Breast epithelium (tissue), 3 donors: Measurements from ENCODE around the gene TSC22D3.

Experiments
- POLR2A ChIP-seq: fragments of 450-650 bp; IDR thresholded peaks from one replicate; pipeline ENCODE4 v1.6.1; 2016; ENCODE audit warnings: antibody characterized with exemption, mild to moderate bottlenecking, moderate library complexity
- TF ChIP-seq, protein P1 (sequence below), 3 donors: fragments of 450-650 bp; IDR thresholded peaks; one replicate each; pipeline ENCODE4 v1.5.1; 2016 to 2017; ENCODE audit warnings: antibody characterized with exemption in 3 of 3, mild to moderate bottlenecking in 3 of 3, moderate library complexity in 3 of 3

DNA sequence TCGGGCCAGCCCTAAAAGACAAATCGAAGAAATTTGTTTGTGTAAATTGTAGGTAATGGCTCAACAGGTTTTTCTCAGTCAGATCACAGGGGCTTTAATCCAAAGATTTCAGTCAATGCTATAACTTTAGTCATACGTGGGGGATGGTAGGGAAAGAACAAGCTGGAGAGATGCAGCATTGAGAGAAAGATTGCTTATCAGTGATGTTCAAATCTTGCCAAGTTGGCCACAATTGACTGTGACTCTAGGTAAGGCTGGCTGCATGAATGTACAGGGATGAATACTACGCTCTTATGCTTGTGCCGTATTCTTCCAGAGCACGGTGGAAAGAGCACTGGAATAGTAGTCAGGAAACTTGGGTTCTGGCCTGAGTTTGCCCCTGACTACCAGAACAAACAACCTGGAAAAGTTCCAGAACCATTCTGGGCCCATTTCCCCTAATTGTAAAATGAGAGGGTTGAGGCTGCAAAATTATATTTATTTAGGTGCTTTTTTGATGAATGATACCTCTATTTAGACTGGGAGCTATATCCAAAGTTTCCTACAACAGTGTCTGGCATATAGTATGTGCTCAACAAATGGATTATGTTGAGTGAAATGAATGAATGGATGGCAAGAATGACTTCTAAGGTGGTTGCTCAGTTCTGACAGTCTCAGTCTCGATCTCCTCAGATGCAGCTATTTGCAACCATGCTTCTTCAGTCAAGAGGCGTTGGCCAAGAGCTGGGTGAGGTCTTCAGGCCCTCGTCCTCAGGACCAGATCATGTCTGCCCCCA lies 44.4 kb downstream of the TSC22D3 start:
- TF ChIP-seq, protein P1, sequence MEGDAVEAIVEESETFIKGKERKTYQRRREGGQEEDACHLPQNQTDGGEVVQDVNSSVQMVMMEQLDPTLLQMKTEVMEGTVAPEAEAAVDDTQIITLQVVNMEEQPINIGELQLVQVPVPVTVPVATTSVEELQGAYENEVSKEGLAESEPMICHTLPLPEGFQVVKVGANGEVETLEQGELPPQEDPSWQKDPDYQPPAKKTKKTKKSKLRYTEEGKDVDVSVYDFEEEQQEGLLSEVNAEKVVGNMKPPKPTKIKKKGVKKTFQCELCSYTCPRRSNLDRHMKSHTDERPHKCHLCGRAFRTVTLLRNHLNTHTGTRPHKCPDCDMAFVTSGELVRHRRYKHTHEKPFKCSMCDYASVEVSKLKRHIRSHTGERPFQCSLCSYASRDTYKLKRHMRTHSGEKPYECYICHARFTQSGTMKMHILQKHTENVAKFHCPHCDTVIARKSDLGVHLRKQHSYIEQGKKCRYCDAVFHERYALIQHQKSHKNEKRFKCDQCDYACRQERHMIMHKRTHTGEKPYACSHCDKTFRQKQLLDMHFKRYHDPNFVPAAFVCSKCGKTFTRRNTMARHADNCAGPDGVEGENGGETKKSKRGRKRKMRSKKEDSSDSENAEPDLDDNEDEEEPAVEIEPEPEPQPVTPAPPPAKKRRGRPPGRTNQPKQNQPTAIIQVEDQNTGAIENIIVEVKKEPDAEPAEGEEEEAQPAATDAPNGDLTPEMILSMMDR (IDR thresholded peaks at IDR 0.05) = no peak
- TF ChIP-seq POLR2A = no peak
